ENCODE results near the gene SLITRK6. TPM values are rescaled to one million over a fixed set of nuclear protein-coding genes. Genes with fewer than 3 reads are reported as not detected.

Gene SLITRK6, protein sequence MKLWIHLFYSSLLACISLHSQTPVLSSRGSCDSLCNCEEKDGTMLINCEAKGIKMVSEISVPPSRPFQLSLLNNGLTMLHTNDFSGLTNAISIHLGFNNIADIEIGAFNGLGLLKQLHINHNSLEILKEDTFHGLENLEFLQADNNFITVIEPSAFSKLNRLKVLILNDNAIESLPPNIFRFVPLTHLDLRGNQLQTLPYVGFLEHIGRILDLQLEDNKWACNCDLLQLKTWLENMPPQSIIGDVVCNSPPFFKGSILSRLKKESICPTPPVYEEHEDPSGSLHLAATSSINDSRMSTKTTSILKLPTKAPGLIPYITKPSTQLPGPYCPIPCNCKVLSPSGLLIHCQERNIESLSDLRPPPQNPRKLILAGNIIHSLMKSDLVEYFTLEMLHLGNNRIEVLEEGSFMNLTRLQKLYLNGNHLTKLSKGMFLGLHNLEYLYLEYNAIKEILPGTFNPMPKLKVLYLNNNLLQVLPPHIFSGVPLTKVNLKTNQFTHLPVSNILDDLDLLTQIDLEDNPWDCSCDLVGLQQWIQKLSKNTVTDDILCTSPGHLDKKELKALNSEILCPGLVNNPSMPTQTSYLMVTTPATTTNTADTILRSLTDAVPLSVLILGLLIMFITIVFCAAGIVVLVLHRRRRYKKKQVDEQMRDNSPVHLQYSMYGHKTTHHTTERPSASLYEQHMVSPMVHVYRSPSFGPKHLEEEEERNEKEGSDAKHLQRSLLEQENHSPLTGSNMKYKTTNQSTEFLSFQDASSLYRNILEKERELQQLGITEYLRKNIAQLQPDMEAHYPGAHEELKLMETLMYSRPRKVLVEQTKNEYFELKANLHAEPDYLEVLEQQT
- total RNA-seq: 10 to 100 TPM in 1 of 5 donors, 1 to 10 TPM in 1, under 1 TPM in 1, not detected in 2; 0.87 to 11.7 (median 4.5) TPM
- 1 to 10 TPM in 1 of 3 donors, under 1 TPM in 2; 0.25 to 1.4 (median 0.76) TPM for polyA plus RNA-seq
- long read RNA-seq, donor 1, full-length matches to known transcripts: 7 of 7 reads
- long read RNA-seq, donor 1, partial matches to known transcripts: 0 of 7 reads
- long read RNA-seq, donor 1, other reads (novel, unspliced or antisense): 0 of 7 reads
- long read RNA-seq, donor 2, full-length matches to known transcripts: 6 of 6 reads
- long read RNA-seq, donor 2, partial matches to known transcripts: 0 of 6 reads
- long read RNA-seq, donor 2, other reads (novel, unspliced or antisense): 0 of 6 reads
- long read RNA-seq, donor 3, full-length matches to known transcripts: 9 of 9 reads
- long read RNA-seq, donor 3, partial matches to known transcripts: 0 of 9 reads
- long read RNA-seq, donor 3, other reads (novel, unspliced or antisense): 0 of 9 reads
- long read RNA-seq, donor 4, full-length matches to known transcripts: 2 of 2 reads
- long read RNA-seq, donor 4, partial matches to known transcripts: 0 of 2 reads
- long read RNA-seq, donor 4, other reads (novel, unspliced or antisense): 0 of 2 reads
- long read RNA-seq, donor 5, full-length matches to known transcripts: 15 of 15 reads
- long read RNA-seq, donor 5, partial matches to known transcripts: 0 of 15 reads
- long read RNA-seq, donor 5, other reads (novel, unspliced or antisense): 0 of 15 reads
- long read RNA-seq, donor 6, full-length matches to known transcripts: 13 of 13 reads
- long read RNA-seq, donor 6, partial matches to known transcripts: 0 of 13 reads
- long read RNA-seq, donor 6, other reads (novel, unspliced or antisense): 0 of 13 reads
- long read RNA-seq, donor 7, full-length matches to known transcripts: 24 of 24 reads
- long read RNA-seq, donor 7, partial matches to known transcripts: 0 of 24 reads
- long read RNA-seq, donor 7, other reads (novel, unspliced or antisense): 0 of 24 reads
- long read RNA-seq, donor 8, full-length matches to known transcripts: 12 of 12 reads
- long read RNA-seq, donor 8, partial matches to known transcripts: 0 of 12 reads
- long read RNA-seq, donor 8, other reads (novel, unspliced or antisense): 0 of 12 reads
- long read RNA-seq, donor 9, full-length matches to known transcripts: 11 of 11 reads
- long read RNA-seq, donor 9, partial matches to known transcripts: 0 of 11 reads
- long read RNA-seq, donor 9, other reads (novel, unspliced or antisense): 0 of 11 reads
- long read RNA-seq, donor 10, full-length matches to known transcripts: 7 of 7 reads
- long read RNA-seq, donor 10, partial matches to known transcripts: 0 of 7 reads
- long read RNA-seq, donor 10, other reads (novel, unspliced or antisense): 0 of 7 reads

DNA sequence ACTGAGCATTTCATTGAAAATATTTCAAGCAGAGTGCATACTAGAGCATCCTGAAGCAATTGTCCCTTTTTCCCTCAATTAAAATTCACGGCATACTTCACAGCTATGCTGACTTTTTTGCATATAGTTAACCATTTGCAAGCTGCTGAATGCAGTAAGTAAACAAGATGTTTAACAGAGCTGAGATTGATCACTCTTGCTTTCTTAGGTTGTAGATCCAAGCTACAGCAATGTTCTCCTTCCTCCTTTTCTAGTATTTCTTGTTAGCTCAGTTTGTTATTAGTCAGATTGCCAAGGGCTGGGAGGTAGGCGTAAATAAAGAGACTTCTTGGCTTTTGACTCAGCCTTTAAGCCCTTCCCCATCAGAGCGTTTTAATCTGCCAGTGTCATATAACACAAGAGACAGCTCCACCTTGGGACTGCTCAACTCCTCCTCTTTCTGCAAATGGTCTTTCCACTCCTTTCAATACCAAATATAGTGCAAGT lies at the start of gene SLITRK6:
Gene SLITRK6 (minus strand): TSS at position 323 of the 486 bp plus-strand sequence. CDS start 2,911 bp downstream, outside the sequence.
- no peaks in the 10 kb centered on the region for H3K36me3 ChIP-seq
- H3K4me3 ChIP-seq: peak within 1 kb of the TSS in 3 of 4 donors; percentile 4 to 29 (median 20)
- 6 to 13% (median 11%) methylated on average over 3 of the region's 3 CpGs for WGBS, 5 donors
- no peak within 1 kb of the TSS for H3K27ac ChIP-seq
- intact Hi-C loops (cut with DNase I; ENCODE audit: low total_unique reads): no loop called here
- peak in 1 of 2 donors; percentile 84 for DNase-seq
- TF ChIP-seq, protein P1, sequence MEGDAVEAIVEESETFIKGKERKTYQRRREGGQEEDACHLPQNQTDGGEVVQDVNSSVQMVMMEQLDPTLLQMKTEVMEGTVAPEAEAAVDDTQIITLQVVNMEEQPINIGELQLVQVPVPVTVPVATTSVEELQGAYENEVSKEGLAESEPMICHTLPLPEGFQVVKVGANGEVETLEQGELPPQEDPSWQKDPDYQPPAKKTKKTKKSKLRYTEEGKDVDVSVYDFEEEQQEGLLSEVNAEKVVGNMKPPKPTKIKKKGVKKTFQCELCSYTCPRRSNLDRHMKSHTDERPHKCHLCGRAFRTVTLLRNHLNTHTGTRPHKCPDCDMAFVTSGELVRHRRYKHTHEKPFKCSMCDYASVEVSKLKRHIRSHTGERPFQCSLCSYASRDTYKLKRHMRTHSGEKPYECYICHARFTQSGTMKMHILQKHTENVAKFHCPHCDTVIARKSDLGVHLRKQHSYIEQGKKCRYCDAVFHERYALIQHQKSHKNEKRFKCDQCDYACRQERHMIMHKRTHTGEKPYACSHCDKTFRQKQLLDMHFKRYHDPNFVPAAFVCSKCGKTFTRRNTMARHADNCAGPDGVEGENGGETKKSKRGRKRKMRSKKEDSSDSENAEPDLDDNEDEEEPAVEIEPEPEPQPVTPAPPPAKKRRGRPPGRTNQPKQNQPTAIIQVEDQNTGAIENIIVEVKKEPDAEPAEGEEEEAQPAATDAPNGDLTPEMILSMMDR (IDR thresholded peaks at IDR 0.05): no peak
- no peak for TF ChIP-seq EP300 (IDR thresholded peaks at IDR 0.05)
- no peaks in the 10 kb centered on the region for H3K27me3 ChIP-seq
- H3K9me3 ChIP-seq: no peaks in the 10 kb centered on the region
- H3K4me1 ChIP-seq: peaks cover 0 to 11% (median 3%) of the 10 kb centered on the region in 4 donors

- Histone ChIP-seq H3K9me3 (peaks cover 0 to 18% (median 15%) of the 10 kb centered on the region in 4 donors), H3K4me1 (no peaks in the 10 kb centered on the region), H3K27me3 (no peaks in the 10 kb centered on the region), H3K27ac (no peak overlapping the region), H3K36me3 (no peaks in the 10 kb centered on the region), H3K4me3 (no peak overlapping the region)
- TF ChIP-seq EP300 (IDR thresholded peaks at IDR 0.05) (no peak), POLR2A (IDR thresholded peaks at IDR 0.05) (no peak)
- no peak for DNase-seq
- WGBS, 5 donors: 85 to 88% (median 85%) methylated on average over 6 of the region's 6 CpGs
- intact Hi-C loops (cut with DNase I; ENCODE audit: low total_unique reads): no loop called here
These were observed 47.8 kb upstream of the SLITRK6 start for GRCh38 chr13:85847012-85847411.

DNA sequence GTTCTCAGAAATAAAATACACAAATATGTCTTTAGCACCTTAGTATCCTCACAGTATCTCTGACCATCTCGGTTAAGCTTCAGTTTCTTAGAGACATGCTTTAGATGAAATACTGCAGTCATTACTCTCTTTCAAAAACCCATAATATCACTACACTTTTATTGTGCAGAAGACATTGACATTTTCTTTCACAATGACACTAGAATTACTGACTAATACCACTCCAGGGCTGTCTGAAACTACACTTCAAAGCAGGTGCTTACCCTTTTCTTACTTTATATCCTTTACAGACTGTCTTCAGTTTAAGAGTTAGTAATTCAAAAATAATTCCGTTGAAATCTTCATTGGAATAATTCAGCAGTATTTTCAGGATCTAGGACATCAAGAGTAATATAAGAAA lies 42.2 kb upstream of the SLITRK6 start:
- Histone ChIP-seq H3K36me3 (no peaks in the 10 kb centered on the region), H3K9me3 (no peaks in the 10 kb centered on the region), H3K4me3 (no peak overlapping the region), H3K27ac (no peak overlapping the region), H3K4me1 (no peaks in the 10 kb centered on the region), H3K27me3 (no peaks in the 10 kb centered on the region)
- no peak for TF ChIP-seq POLR2AphosphoS5 (IDR thresholded peaks at IDR 0.05)
- no peak for TF ChIP-seq EP300 (IDR thresholded peaks at IDR 0.05)
- TF ChIP-seq, protein P1 (IDR thresholded peaks at IDR 0.05): no peak
- no peak for TF ChIP-seq POLR2A (IDR thresholded peaks at IDR 0.05)
- intact Hi-C loops (cut with DNase I; ENCODE audit: low total_unique reads): no loop called here
- 47 to 59% (median 54%) methylated on average over 2 of the region's 2 CpGs for WGBS, 5 donors
- no peak for DNase-seq

Data from stomach (tissue), 19 donors.